Measurements from ENCODE around the gene IFT88.

The IFT88 gene

GRCh38 chr13:20686863-20687579 lies 120.1 kb downstream of the IFT88 start:
- no peak for DNase-seq (ENCODE audit: low read depth in 2 of 2)

- no peak for DNase-seq (ENCODE audit: low read depth in 2 of 2)
These were observed 122.3 kb downstream of the IFT88 start for GRCh38 chr13:20689291-20689690.

- no peak for DNase-seq (ENCODE audit: low read depth in 2 of 2)
These were observed 124.7 kb downstream of the IFT88 start for GRCh38 chr13:20691616-20692015.

- DNase-seq (ENCODE audit: low read depth in 2 of 2), result no peak
These were observed 129.1 kb downstream of the IFT88 start for GRCh38 chr13:20696073-20696472.

- DNase-seq (ENCODE audit: low read depth in 2 of 2), result no peak
These were observed 132.8 kb downstream of the IFT88 start for GRCh38 chr13:20699715-20700114.

- DNase-seq (ENCODE audit: low read depth in 2 of 2), result no peak
These were observed 133.3 kb downstream of the IFT88 start for GRCh38 chr13:20700288-20700687.

- no peak for DNase-seq (ENCODE audit: low read depth in 2 of 2)
These were observed 134.5 kb downstream of the IFT88 start for GRCh38 chr13:20701461-20701860.

- no peak for DNase-seq (ENCODE audit: low read depth in 2 of 2)
These were observed 135.6 kb downstream of the IFT88 start for GRCh38 chr13:20702530-20702914.

- DNase-seq (ENCODE audit: low read depth in 2 of 2), result peak; percentile 14 to 38
These were observed 136.2 kb downstream of the IFT88 start, which contains the start of gene IL17D for GRCh38 chr13:20702915-20703779. TSS of gene IL17D (plus strand) at chr13:20703699. CDS start at chr13:20704002, 303 bp downstream.

GRCh38 chr13:20703780-20704458 lies 137.0 kb downstream of the IFT88 start:
- peak; percentile 54 to 78 for DNase-seq (ENCODE audit: low read depth in 2 of 2)

GRCh38 chr13:20704459-20705069 lies 137.6 kb downstream of the IFT88 start:
- DNase-seq (ENCODE audit: low read depth in 2 of 2), result no peak

GRCh38 chr13:20706661-20707060 lies 139.7 kb downstream of the IFT88 start:
- DNase-seq (ENCODE audit: low read depth in 2 of 2), result no peak

GRCh38 chr13:20708216-20708615 lies 141.3 kb downstream of the IFT88 start:
- DNase-seq (ENCODE audit: low read depth in 2 of 2), result no peak

- DNase-seq (ENCODE audit: low read depth in 2 of 2), result no peak
These were observed 142.4 kb downstream of the IFT88 start for GRCh38 chr13:20709369-20709768.

- no peak for DNase-seq (ENCODE audit: low read depth in 2 of 2)
These were observed 142.8 kb downstream of the IFT88 start for GRCh38 chr13:20709782-20710181.

- DNase-seq (ENCODE audit: low read depth in 2 of 2), result no peak
These were observed 144.5 kb downstream of the IFT88 start for GRCh38 chr13:20711301-20712044.

GRCh38 chr13:20713014-20713376 lies 146.0 kb downstream of the IFT88 start:
- no peak for DNase-seq (ENCODE audit: low read depth in 2 of 2)

- no peak for DNase-seq (ENCODE audit: low read depth in 2 of 2)
These were observed 146.8 kb downstream of the IFT88 start for GRCh38 chr13:20713751-20714150.

GRCh38 chr13:20714161-20714560 lies 147.2 kb downstream of the IFT88 start:
- no peak for DNase-seq (ENCODE audit: low read depth in 2 of 2)

- DNase-seq (ENCODE audit: low read depth in 2 of 2), result no peak
These were observed 147.8 kb downstream of the IFT88 start for GRCh38 chr13:20714563-20715329.

GRCh38 chr13:20715330-20715712 lies 148.4 kb downstream of the IFT88 start:
- no peak for DNase-seq (ENCODE audit: low read depth in 2 of 2)

Data from stimulated activated CD8-positive, alpha-beta memory T cell treated with anti-CD3 and anti-CD28 coated beads, Interleukin-7, amount 100 ng/mL, for 4 hours (primary cell).